SK-N-MC (cell line): ENCODE measurements around the gene ZBTB4.

Experiments
- EZH2 ChIP-seq: fragments of 200-600 bp; sonication (generic); IDR thresholded peaks from one replicate; pipeline ENCODE4 v1.6.1; 2017; ENCODE audit warnings: antibody characterized with exemption
- FOXP2 ChIP-seq: optimal IDR thresholded peaks from 2 replicates; pipeline ENCODE3; 2011; ENCODE audit warnings: mild to moderate bottlenecking, moderate library complexity; ENCODE audit not compliant: insufficient read depth; ENCODE audit errors: extremely low read length, control extremely low read depth
- POLR2AphosphoS5 ChIP-seq: IDR thresholded peaks from 2 replicates; pipeline ENCODE4 v1.6.1; 2012; ENCODE audit warnings: mild to moderate bottlenecking, low read depth, low read length, borderline replicate concordance

DNA sequence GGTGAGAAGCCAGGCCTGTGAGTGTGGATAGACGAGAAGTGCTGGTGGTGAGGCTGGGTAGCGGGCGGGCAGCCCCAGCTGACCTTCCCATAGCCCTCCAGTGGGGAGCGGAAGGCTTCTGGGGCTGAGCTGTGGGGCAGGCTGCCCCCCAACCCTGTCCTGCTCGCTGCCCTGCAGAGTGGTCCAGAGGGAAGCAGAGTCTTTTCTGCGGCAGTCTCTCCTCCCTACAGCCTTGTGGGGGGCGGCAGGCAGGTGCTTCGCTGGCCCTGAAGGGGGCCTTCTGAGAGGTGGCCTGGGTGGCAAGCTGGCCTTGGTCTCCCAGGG is 68.0 kb downstream of the ZBTB4 start:
- no peak for TF ChIP-seq EZH2
- no peak for TF ChIP-seq POLR2AphosphoS5
- TF ChIP-seq FOXP2 = no peak
